Measurements from ENCODE around the gene ALDH7A1.
"Not testable (repeated sequence)": the region's sequence is repeated elsewhere in the genome, so short reads cannot be mapped to it uniquely, and the experiment has no call there.

Gene ALDH7A1

DNA sequence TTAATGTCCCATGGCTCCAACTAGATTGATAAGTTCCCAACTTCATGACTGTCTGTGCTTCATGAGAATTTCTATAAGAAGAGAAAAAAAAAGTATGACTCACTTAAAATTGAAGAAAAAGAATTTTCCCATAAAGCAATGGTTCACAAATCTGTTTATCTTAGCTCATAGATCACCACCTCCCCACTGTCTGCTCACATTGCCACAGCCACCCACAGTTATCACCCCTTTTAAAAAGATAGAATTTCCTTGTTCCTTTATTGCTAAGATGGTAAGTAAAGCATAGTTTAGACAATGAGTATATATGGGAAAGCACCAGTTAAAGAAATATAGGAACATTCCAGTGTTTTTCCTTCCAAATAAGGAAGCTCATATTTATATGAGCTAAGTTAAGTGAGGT lies 67.1 kb downstream of the ALDH7A1 start:
- no peak for DNase-seq

DNA sequence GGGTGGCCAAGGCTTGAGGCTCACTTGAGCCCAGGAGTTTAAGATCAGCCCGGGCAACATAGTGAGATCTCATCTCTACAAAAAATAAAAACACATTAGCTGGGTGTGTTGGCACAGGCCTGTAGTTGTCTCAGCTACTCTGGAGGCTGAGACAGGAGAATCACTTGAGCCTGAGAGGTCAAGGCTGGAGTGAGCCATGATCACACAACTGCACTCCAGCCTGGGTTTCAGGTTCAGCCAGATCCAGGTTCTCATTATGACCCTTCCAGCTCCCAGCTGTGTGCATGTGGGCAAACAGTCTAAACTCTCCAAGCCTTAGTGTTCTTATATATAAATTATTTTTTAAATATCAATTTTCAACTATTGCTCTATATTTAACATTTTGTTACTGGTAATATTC lies 67.9 kb downstream of the ALDH7A1 start:
- DNase-seq: no peak

DNA sequence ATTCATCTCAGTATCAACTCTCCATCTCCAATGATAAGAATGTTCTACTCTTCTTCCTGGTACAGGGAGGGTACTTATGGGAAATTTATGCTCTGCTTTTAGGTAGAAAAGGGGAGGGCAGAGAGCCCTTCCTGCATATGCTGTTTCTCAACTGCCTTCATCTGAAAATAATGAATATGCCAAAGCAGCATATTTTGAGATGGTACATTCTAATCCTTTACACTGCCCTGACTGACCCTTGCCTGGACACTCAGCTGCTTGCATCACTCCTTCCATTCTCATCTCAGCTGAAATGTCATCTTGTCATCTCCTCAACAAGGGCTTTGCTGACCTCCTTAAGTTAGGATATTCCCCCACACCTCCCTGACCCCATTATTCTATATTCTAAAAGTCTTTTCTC lies 68.5 kb downstream of the ALDH7A1 start:
- no peak for DNase-seq

DNA sequence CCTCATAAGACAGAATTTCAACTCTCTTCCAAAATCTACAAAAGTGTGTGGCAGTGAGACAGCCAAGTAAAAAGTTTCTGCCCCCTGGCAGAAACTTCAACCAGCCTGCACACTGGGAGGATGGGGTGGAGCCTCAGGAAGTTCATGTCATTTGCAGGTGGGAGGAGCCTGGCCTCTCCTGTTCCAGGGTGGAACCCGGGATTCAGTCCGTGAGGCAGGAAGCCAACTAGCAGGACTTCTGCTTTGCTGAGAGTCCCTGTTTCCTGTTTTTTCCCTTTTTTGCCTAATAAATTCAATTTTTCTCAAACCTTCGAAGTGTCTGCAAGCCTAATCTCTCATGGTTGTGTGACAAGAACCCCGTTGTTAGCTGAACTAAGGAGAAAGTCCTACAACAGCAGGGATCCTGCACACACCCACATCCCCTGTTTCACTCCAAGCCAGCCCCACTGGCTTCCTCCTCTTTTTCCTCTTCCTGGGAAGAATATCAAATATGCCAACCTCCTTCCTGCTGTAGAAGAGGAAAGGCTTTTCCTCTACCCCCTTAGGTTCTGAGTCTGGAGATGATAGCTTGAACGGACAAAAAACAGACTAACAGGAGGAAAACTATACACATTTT lies 69.3 kb downstream of the ALDH7A1 start:
- no peak for DNase-seq

DNA sequence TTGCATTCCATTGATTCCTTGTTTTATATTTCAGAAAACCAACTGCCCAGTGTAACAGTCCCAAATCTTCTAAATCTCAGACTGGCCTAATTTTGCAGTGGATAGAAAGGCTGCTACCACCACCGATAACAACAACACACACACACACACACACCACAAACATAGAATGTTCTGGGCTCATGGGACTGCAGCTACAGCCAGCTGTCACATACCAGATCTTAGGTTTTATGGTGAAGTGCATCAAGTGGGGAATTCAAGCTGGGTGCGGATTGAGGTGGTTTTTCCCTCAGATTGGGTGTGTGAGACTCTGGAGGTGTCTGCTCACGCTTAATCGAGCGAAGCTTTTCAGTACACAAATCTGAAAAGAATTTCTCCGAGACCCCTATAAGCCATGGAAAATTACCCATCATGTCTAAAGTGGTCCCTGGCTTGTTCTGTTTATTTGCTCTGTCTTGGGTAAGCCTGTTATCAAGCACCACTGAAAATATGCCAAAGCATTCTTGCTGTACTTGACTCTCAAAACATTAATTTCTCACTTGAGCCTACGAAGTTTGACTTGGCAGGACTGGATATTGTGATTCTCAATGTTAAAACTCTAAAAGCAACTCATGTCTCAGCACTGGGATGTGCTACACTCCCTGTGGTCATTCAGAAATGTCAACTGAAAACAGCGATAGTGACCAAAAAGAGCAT lies 71.1 kb downstream of the ALDH7A1 start:
- DNase-seq: no peak

DNA sequence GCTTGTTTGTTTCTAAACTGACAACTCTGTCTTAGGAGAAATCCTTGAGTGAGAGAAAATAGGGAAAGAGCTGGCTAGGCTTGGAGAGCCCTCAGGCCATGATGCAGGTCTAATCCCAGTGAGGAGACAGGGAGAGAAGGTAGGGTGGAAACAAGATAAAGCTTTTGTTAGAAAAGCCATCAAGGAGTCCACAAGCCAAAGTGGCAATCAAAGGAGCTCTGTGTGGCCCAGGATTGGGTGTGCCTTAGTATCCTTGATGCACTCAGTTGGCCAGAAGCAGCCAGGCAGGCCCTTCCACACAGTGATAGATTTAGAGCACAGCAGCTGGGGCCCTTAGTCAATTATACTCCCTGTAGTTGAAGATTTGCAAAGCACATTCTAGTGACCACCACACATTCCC lies 73.9 kb downstream of the ALDH7A1 start:
- DNase-seq: no peak

DNA sequence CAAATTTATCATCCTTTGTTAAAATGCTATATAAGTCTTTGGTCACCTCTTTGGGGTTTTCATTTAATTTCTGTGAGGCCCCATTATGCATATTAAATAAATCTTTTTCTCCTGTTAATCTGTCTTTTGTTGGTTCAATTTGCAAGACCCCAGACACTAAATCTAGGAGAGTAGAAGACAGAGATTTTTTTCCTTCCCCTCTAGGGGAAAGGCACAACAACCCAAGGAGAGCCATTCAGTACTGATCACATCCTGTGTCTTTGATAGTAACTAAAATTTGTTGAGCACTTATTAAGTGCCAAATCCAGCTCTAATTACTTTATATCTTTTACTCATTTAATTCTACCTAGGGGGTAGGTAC lies 74.4 kb downstream of the ALDH7A1 start:
- DNase-seq: no peak

DNA sequence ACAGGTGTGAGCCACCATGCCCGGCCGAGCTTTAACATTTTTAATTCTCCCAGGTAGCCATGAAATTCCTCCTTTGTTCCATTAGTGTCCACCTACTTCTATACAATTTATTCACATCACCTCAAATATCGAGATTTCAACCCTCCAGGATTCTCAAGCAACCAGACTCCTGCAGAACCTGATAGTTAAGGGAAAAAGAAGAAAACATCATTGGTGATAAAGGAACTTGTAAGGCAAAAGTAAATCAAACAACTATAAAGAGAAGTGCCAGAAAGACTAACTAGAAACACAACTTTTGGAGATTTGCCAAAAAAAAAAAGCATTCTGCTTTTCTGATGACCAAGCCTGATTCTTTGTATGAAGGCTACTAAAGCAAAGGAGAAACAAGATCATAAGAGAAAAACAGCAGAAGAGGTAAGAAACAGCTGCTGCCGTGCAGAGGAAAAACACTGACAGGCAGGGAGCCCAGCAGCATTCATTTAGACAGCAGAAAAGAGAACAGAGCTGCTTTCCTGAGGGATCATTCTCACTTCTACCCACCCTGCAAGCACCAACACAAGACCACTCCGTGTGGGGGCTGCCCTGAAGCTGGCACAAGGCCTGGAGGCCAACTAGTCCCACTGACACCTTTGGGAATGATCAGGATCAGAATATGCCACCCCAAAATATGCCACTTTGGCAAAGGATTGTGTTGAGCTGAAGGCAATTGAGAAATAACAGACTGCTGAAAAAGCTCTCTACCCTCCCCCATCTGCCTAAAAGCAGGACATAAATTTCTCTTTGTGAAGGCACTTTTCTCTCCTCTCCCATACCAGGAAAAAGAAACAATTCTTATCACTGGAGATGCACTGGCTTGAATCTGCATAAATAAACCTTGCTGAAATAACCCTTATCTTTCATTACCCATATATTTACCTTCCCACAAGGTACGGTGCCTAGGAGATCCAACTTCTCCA lies 75.1 kb downstream of the ALDH7A1 start:
- DNase-seq: no peak

DNA sequence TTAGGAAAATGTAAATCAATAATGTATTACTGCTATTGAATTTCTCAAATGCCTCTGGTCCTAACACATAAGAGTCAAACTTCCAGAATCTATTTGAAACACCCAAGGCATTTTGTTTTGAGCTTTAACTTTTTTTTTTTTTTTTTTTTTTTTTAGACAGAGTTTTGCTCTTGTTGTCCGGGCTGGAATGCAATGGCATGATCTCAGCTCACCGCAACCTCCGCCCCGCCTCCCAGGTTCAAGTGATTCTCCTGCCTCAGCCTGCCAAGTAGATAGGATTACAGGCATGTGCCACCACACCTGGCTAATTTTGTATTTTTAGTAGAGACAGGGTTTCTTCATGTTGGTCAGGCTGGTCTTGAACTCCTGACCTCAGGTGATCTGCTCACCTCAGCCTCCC lies 75.8 kb downstream of the ALDH7A1 start:
- not testable (repeated sequence) for DNase-seq

DNA sequence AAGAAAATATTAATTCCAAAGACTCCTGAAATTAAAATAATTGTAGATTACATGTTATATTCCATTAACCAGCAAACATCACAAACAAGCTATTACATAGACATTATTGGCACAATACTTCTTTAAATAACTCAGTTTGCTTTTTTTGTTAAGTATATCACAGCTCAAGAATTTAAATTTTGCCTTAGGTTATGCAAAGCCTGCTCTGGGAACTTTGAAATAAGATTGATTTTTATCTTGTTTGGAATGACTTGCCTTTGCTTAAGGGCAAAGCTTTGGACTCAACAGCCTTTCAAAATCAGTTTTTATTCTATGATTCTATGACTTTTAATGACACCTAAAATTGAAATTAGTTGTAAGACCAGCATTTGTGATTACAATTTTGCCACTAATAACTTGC lies 78.2 kb downstream of the ALDH7A1 start:
- DNase-seq: no peak

DNA sequence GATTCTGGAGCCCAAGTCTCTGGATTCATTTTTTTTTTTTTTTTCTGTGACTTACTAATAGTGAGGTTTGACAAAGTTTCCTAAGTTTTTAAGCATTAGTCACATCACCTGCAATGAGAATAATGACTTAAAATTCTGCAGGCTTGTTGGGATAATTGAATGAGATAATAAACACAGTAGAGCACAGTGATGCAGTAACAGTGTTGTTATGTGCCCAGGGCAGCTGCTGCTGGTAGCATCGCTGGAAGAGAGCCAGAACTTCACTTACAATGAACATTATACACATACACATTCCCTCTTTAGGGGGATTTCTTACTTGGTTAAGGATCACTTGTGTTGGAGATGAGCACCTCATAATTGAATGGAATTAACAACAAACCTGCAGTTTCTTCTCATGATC lies 78.9 kb downstream of the ALDH7A1 start:
- DNase-seq: no peak

DNA sequence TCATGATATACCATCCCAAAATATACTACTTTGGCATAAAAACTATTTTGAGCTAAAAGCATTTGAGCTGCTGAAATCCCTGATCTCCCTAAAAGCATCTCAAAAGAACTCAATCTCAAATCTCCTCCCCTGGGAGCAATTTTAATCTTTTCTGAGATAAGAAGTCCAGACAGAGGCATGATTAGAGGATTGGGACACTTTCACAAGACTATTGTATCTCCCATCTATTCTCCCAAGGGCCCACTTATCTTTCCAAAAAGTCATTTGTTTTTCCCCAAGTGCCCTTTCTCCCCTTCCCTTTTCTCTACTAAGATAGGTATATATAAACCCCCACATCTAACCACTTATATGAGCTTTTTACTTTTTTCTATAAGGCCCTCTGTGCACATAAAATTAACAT lies 79.7 kb downstream of the ALDH7A1 start:
- DNase-seq: no peak

DNA sequence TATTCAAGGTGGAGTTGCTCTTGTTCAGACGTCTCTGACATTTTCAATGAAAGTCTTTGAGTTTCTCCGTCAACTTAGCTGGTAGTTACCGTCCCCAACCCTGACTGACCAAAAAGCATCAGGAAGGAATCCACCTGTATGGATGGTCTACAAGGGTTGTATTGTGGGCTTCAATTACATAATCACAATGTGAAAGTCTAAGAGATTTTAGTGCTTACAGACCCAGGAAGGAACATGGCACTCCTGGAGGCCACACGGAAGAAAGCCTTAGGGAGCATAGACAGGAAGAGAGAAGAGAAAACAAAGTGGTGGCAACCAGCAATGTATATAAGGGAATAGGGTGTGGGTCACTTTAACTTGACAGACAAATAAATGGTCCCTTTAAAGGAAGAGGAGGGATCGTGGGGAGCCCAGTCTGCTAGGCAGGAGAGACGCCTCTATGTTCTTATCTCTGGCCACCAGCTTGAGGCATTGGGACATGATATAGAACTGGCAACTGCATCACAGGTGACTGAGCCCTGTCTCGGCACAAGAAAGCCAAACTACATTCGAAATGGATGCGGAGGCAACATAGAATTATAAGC lies 80.4 kb downstream of the ALDH7A1 start:
- no peak for DNase-seq

DNA sequence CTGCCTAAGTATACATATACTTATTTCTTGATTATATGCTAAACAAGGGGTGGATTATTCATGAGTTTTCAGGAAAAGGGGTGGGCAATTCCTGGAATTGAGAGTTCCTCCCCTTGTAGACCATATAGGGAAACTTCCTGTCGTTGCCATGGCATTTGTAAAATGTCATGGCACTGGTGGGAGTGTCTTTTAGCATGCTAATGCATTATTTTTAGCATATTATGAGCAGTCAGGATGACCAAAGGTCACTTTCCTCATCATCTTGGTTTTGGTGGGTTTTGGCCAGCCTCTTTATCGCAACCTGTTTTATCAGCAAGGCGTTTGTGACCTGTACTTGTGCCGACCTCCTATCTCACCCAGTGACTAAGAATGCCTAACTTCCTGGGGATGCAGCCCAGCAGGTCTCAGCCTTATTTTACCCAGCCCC lies 80.9 kb downstream of the ALDH7A1 start:
- no peak for DNase-seq

DNA sequence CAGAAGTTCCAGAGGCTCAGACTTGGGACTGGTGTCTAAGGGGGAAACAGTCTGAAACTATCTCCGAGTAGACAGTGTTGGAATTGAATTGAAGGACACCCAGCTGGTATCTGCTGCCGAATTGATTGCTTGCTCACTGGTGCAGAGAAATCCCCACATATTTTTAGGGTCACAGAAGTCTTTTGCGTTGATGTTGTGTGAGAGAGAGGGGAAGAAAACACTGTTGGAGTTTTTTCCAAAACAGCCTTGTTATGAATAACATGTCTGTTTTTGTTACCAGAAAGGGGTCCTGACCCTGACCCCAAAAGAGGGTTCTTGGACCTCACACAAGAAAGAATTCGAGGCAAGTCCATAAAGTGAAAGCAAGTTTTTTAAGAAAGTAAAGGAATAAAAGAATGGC lies 81.3 kb downstream of the ALDH7A1 start:
- DNase-seq: no peak

DNA sequence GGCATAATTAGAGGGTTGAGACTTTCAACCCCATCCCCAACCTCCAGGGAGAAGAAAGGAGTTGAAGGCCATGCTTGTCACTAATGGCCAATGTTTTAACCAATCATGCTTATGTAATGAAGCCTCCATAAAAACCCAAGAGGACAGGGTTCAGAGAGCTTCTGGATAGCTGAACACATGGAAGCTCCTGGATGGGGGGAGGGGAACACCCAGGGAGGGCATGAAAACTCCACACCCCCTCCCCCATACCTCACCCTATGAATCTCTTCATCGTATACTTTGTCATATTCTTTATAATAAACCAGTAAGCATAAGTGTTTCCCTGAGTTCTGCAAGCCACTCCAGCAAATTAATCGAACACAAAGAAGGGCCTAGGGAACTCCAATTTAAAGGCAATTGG lies 81.7 kb downstream of the ALDH7A1 start:
- no peak for DNase-seq

DNA sequence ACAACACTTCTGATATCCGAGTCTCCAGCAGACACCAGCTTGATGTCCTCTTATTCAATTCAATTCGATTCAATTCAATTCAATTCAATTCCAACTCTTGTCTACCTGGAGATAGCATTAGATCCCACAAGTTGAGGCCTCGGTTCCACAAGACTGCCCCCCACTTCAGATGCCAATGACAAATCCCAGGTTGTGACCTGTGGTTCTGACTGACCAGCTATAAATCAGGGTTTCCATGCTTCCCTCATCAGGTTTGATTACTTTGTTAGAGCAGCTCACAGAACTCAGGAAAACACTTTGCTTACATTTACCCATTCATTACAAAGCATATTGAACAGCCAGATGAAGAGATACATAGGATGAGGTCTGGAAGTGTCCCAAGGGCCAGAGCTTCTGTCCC lies 82.6 kb downstream of the ALDH7A1 start:
- DNase-seq: no peak

DNA sequence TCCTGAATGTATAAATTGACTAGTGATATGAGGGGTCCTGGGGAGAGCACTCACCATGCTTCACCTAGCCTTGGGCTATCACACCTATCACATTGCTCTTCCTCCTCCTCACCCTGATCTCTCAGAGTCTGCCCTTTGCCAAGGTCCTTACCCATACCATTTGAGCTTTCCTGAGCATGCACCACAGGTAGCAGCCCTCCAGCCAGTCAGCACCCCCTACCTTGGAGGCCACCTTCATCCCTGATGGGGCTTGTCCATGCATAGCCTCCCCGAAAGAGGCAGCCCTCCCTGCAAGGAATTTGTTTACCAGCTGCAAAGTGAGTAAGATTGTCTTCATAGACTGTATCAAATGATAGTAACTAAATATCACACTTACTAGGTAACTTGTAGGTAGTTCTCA lies 83.1 kb downstream of the ALDH7A1 start:
- no peak for DNase-seq

DNA sequence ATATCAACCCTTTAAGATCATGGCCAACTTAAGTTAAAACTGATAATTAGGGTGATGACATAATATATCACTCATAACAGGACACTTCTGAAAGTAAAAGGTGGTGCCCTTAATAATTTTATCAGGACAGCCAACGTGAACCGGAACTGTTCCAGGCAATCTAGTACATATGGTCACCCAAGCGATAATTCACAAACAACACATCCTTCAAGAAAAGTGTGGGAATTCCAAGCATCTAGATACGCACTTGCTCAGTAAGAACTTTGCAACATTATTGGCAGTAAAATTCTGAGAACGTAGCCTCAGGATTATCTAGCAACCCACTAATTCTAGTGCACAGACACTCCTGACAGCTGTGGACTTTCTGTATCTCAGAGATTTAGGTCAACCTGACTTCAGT lies 85.7 kb downstream of the ALDH7A1 start:
- DNase-seq: no peak

DNA sequence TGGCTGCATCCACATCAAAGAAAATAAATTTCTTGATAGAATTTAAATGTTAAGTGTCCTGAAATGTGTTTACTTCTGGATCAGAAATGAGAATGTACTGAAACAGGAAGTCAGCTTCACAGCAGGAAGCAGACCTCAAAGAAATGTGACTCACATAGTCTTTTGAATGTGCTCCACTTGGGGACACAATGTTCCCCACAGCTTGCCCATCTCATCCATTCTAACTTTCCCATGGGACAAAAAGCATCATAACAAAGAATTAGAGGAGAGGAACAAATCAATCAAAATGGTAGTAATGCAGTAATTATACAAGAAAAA lies 86.1 kb downstream of the ALDH7A1 start:
- no peak for DNase-seq

DNA sequence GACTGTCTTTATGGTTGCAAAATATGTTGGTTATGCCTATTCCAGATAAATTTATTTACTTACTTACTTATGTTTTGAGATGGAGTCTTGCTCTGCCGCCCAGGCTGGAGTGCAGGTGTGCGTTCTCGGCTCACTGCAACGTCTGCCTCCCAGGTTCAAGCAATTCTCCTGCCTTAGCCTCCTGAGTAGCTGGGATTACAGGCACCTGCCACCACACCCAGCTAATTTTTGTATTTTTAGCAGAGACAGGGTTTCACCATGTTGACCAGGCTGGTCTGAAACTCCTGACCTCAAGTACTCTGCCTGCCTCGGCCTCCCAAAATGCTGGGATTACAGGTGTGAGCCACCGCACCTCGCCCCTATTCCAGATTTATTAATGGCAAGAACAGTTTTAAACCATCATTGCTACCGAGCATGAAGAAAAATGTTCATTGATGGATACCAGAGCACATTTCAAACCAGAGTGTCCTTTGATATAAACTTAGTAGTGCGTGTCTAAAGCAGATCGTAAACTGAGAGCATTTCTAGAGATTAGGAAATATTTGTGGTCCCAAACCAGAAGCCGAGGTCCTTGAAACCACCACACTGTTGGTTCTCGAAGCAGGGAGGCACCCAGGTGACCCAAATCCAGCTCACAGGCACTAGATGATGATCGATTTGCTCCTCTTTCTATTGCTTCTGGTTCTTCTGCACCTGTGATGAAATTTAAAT lies 86.6 kb downstream of the ALDH7A1 start:
- DNase-seq: no peak

DNA sequence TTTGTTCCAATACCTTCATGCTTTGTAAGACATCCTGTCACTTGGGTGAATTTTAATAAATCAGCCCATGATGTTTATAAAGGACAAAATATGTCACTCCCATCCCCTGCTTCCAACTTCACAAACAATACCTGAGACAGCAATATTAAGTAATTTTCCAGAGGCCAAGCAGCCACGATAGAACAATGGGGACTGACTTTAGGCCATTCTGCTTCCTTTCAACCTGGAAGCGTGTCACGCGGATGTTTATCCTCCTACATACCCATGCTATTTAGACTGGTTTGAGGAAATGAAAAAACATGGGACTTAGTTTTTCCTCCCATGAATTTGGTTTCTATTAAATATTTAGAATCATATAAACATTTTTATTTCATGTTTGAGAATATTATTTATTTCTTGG lies 88.9 kb downstream of the ALDH7A1 start:
- DNase-seq: no peak

DNA sequence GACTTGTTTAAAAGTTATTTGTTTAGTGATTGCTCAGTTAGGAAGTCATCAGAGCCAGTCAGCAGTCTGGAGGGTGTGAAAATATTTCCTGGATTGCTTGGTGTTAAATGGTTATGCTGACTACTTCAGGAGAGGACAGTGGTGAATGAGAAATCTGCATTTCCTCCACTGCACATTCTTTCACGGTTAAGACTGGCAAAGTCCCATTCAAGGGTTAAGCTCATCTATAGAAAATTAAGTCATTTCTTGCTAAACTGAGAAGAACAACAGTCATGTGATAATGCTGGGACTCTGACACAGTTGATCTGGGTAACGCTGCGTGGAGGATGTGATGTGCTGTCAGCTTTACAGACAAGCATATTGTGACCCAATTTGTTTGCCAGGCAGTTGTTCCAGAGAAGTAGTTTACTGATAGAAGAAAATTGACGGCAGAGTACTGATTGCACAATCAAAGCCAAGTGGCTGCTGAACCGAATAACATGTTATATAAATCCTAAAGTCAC lies 91.4 kb downstream of the ALDH7A1 start:
- no peak for DNase-seq
